ENCODE measurements around the gene PDLIM3.

Gene PDLIM3

GRCh38 chr4:185468999-185469398 is 66.3 kb downstream of the PDLIM3 start:
- DNase-seq, result no peak

DNA sequence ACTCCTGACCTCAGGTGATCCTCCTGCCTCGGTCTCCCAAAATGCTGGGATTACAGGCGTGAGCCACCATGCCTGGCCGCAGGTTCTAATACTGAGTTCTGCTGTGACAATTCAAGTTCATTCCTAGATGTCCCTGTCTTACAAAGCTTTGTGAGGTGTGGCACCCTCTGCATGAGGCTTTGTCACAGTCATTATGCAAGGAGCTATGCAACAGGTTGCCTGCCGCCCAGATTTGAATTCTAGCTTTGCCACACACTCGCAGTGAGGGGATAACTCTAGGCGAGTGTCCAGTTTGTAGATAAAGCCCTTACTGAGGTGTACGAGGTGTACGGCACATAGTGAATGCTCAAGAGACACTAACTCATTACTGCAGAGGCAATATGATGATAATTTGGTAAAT is 67.3 kb downstream of the PDLIM3 start:
- DNase-seq, result no peak

GRCh38 chr4:185467101-185467500 is 68.2 kb downstream of the PDLIM3 start:
- DNase-seq, result no peak

DNA sequence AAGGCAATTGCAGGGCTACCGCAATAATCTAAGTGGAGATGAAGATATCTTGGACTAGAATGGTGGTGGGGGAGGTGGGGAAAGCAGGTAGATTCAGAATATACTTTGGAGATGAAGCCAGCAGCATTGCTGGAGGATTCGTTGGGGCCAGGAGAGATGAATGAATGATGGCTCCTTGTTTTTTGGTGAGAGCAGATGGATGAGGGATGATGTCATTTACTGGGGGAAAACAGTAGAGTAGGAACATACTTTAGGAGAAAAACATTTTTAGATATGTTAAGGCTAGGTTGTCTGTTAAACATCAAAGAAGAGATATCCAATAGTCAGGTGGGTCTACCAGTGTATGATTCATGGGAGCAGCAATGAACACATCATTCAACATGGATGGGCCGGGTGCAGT is 69.6 kb downstream of the PDLIM3 start:
- no peak for DNase-seq

DNA sequence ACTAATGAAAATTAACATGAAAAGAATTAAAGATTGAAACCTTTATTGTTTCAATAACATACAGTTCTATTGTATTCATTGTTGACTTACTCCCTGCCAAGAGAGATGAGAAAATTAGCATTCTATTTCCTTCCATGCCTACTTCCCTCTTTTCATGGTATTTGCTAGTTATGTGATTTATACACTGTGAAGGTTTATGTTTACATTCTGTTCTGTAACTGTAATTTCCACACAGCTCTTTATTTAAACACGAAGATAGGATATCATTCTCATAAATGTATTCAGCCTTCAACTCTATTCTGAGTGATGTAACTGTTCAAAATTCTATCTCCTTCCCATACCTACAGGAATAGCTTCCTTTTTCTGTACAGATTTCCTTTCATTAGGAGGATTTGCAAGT is 70.4 kb downstream of the PDLIM3 start:
- no peak for DNase-seq

- DNase-seq, result no peak
These were observed 71.1 kb downstream of the PDLIM3 start for GRCh38 chr4:185464183-185464582.

DNA sequence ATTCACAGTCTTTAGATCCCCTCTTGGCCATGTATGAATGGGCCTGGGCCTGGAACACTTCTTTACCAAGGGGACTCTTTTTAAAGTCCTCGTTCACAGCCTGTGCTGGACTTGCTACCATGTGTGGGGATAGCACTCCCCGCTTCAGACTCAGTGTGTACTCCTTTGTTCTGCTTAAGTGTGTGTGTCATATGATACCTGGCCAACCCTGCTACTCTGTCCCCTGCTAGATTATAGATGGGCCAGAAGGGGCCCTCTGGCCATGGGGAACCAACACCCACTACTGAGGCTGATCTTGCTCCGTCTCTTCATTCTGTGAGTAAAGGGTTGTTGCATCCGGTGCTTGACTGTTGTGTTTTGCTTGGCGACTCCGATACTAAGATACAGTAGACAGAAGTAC is 71.8 kb downstream of the PDLIM3 start:
- no peak for DNase-seq

GRCh38 chr4:185461565-185461964 is 73.7 kb downstream of the PDLIM3 start:
- no peak for DNase-seq

DNA sequence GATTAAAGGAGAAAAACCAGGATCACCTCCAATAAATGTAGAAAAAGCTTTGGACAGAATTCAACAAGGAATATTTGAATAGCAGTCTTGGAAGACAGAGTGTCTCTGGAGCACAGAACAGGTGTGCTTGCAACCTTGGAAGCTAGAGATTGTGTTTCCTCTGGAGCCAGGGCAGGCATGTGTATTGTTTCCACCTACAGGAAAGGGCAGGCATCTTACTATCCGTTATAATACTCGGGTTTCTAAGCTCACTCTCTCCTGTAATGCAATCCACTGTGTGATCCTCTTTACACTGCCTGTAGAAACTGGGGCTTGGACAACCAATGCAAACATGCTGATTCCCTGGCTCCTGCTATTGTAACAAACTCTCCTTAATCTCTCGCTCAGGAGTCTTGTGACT is 78.2 kb downstream of the PDLIM3 start:
- no peak for DNase-seq

GRCh38 chr4:185456131-185456530 is 79.2 kb downstream of the PDLIM3 start:
- DNase-seq, result no peak

Measured in activated T-cell treated with anti-CD3 and anti-CD28 coated beads, Interleukin-2, amount 50 U/mL, for 48 hours (primary cell).